ENCODE data around the gene L3MBTL1.
"Not testable (repeated sequence)": the region's sequence is repeated elsewhere in the genome, so short reads cannot be mapped to it uniquely, and the experiment has no call there.

L3MBTL1 gene

DNA sequence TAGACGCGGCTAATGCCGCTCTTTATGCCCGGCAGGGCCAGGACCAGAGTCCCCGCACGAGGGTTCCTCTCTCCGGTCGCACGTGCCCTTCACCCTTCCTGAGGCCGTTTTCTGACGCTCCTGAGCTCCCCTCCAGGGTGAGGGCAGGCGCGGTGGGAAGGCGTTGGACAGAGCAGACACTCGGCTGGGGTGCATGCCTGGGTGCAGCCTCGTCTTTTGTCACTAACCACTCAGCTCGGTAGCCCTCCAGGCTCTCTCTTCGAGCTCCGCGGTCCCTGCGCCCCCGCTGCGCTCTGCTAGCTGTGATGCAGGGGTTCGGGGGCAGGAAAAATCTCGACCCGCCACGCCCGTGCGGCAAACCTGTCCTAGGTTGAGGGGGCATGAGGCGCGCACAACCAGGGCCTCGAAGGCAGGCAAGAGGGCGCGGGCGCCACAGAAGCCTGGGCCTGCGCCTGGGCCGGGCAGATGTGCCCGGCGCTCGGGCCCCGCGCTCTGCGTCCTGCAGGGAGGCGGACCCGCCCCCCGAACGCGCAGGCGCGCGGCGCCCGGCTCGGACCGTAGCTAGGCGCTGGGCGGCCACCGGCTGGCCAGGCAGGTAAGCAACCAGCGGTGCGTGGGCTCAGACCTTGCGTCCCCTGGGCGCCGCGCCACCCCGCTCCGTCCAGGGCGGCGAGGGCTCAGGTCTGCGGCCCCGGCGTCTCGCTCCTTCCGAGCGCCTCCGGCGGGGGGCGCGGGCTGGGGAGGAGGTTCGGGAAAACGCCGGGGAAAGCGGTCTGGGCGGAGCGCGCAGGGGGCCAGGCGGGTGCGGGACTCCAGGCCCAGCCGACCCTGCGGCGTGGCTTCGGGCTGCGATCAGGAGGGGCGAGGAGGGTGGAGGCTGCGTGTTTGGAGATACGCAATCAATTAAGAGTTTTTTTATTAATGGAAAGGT, at the start of gene L3MBTL1:
TSS of gene L3MBTL1 (plus strand) at position 548 of the 931 bp plus-strand sequence. CDS start 5,807 bp downstream, outside the sequence.
- DNase-seq = peak; percentile 33

DNA sequence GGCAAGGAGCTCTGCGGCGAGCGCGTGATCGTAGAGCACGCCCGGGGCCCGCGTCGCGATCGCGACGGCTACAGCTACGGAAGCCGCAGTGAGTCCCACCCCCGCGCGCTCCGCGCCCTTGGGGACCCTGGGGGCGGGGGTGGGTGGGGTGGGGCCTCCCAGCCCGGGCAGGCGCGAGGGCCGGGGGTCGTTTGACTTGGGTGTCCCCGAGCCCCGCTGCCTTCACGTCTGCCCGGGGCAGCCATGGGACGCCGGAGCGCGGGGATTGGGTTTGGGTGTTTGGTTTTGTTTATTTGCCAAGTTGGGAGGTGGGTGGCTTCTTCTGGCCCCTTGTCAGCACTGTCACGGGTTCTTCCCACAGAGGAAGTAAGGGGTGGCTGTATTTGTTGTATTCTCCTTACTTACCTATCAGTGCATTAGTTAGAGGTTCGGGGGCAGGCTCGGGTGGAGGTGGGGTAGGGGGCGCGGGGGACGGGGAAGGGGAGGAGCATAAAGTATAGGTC, 49.0 kb upstream of the L3MBTL1 start:
- no peak for DNase-seq

DNA sequence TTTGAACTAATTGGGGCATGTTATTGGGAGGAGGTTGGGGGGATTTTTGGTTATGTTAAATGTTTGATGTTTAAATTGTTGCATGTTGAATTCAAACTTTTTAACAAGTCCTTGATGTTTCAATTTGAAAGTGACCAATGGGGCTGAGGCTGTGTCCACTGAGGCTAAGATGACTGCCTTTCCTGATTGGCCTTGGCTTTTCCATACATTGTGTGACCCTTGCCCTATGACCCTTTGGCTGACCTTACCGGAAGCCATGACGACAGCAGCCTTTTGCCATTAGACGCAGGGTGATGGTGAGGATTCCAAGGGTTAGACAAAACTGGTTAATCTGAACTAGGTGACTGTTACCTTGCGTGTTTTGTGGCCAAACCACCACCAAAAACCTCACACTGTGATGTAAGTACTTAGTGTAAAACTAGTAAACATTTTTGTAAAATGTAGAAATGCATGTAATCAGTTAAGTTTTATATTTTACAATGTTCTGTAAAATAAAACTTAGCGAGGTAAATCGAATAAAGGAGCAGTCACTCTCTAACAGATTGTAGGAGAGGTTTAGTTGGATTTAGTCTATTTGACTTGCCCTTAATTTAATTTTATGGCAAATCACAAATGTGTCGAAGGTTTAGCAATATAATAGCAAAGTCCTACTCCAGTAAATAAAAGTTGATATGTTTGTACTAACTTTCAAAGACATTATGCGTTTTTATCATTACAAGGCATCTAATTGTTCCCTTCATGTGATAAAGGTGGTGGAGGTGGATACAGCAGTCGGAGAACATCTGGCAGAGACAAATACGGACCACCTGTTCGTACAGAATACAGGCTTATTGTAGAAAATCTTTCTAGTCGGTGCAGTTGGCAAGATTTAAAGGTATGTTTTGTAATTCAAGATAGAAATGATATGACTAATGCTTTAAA, 48.2 kb upstream of the L3MBTL1 start:
- peak; percentile 46 for DNase-seq

DNA sequence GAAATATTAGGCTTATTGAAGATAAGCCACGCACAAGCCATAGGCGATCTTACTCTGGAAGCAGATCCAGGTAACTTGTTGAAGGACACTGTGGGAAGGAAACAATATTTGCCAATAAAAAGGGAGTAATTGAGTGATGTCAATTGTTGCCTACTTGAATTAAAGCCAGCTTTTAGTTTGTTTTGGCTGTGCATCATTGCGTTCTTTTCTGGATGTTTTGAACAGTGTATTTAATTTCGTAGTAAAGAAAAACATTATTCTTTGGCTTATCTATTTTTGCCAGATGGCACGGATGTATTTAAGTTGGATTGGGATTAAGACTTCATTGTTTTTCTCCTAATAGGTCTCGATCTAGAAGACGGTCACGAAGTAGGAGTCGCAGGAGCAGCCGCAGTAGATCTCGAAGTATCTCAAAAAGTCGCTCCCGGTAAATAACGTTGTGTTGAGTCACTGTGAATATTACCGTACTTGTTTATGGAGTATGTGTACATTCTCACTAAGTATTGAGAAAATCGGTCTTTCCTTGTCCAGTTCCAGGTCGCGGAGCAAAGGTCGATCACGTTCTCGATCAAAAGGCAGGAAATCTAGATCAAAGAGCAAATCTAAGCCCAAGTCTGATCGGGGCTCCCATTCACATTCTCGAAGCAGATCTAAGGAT, 47.2 kb upstream of the L3MBTL1 start:
- no peak for DNase-seq

DNA sequence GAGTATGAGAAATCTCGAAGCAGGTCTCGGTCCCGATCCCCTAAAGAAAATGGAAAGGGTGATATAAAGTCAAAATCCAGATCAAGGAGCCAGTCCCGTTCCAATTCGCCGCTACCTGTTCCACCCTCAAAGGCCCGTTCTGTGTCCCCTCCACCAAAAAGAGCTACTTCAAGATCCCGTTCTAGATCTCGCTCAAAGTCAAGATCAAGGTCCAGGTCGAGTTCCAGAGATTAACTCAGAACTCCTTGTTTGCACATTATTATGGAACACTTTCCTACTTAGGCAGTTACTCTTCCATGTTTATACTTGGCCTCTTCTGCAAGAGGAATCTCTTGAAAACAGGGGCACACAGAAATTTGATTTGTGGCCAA, 46.7 kb upstream of the L3MBTL1 start:
- no peak for DNase-seq

DNA sequence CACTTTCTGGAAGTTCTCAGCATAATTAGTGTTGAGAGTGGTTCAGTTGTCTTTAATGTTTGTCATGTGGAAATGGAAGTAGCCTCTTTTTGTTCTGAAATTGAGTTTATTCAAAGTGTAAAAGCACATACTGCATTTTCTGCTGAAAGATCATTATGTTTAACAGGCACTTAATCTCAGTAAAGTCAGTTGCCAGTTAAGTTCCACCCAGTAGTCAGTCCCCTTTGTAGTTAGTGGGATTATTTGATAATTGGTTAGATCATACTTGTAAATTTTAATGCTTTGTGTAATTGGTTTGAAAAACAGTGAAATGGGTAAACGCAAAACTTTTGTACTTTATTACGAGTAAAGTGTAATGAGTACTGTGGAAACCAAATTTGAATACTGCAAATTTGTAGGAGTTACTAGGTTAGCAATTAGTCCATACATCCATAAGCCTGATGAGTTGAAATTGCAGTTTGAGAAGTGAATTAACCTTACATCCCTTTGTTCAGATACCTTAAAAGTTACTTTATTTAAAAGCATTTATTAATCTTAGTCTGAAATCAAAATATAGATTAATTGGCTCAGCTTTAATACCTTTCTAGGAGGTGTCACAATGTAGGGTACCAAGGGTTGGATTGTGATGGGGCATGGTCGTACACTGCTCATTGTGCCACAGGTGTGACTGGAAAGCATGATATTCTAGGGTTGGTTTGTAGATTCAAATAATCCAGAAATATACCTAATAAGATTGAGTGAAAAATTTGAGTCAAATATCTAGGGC, 45.4 kb upstream of the L3MBTL1 start:
- no peak for DNase-seq

DNA sequence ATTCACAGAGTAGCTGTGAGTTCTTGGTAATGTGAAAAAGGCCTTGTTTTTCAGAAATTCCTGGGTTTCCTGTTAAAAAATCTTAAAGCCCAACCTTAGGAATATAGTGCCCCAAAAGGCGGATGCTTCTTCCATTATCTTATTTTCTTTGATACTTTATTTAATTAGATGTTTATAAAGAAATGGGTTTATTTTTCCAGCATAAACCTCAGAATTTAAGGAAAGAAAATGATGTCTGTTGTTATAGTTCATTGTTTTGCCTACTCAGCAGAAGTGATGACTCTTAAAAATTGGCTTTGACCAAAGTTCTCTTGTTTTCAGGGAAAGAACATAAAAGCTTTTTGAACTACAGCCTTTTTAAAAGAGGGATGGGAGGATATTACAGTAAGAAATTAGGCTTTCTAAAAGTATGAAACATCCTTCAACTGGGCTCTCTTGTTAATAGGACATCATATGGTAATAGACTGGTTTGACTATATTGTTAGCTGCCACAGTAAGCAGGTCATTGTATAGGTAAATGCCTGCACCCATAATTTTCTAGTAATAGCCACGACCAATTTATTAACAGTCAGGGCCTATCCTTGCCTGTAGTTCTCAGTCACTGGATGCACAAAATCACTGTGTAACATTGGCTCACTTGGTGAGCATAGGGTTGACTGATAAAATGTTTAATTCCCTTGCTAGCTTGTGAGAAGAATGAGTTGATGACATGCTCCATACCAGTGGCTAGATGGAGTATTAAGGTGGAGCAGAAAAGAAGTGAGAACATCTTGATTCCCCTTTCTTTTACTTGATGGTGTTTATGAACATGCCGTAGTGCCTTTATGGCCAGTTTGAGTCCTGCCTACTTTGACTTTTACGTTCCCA, 44.6 kb upstream of the L3MBTL1 start:
- DNase-seq = no peak

DNA sequence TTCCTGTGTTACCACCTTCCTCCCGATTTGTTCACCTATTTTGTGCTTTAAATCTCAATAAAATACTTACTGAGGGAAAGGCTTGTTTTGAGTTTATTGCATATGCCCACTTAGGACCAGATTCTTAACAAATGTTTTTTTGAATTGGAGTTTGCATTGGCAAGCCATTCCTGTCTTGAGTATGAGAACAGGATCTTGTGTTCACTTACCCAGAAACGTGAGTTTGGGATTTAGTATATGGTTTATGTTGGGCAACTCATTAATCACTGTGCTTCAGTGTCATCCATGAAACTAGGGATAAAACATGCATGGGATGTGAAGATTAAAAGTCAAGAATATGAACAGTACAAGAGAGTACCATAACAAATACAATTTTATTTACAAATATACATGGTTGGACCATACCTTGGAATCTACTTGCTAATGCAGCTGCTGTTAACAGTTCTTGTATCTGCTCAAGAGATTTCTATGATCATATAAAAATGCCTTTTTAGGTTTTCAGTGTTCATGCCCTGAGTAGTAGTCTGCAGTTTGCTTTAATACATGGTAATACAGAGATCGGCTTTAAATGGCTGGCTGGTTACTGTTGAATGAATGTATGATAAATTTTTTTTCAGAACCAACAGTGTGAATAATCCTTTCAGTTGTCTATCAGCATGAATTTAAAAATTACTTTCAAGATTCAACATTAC, 43.8 kb upstream of the L3MBTL1 start:
- DNase-seq = no peak

DNA sequence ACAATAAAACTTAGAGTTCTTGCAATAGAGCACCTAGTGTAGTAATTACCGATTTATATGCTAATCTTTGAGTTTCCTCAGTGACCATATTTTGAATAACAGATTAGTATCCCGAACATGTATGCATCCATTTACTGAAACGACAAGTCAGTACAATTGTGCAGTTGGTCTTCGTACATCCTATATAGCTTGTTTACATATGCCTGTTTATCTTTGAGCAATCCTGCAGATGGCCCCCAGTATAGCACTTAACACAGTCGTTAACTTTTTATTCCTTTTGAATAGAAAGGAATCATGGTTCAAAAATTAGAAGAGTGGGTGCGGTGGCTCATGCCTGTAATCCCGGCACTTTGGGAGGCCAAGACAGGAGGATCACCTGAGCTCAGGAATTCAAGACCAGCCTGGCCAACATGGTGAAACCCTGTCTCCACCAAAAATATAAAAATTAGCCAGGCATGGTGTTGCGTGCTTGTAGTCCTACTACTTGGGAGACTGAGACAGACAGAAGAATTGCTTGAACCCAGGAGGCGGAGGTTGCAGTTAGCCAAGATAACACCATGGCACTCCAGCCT, 43.2 kb upstream of the L3MBTL1 start:
- DNase-seq = no peak

DNA sequence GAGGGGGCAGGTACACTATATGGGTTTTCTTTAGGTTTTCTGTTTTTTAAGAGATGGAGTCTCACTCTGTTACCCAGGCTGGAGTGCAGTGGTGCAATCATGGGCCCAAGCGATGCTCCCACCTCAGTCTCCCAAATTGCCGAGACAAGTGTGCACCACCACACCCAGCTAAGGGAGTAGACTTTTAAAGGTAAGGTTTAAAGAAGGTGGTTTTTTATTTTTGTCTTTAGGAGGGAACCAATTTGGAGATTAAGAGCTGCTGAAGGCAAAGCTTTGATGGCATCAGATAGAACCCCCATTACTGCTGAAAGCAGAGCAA, 41.9 kb upstream of the L3MBTL1 start:
- DNase-seq = no peak

DNA sequence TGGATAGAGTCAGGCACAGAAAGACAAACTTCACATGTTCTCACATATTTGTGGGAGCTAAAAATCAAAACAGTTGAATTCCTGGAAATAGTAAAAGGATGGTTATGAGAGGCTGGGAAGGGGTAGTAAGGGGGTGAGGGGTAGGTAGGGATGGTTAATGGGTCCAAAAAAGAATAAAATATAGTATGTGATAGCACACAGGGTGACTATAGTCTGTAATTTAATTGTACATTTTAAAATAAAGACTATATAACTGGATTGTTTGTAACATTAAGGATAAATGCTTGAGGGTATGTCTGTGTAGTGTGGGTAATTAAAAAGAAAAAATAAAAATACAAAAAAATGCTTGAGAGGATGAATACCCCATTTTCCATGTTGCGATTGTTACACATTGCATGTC, 39.9 kb upstream of the L3MBTL1 start:
- no peak for DNase-seq

DNA sequence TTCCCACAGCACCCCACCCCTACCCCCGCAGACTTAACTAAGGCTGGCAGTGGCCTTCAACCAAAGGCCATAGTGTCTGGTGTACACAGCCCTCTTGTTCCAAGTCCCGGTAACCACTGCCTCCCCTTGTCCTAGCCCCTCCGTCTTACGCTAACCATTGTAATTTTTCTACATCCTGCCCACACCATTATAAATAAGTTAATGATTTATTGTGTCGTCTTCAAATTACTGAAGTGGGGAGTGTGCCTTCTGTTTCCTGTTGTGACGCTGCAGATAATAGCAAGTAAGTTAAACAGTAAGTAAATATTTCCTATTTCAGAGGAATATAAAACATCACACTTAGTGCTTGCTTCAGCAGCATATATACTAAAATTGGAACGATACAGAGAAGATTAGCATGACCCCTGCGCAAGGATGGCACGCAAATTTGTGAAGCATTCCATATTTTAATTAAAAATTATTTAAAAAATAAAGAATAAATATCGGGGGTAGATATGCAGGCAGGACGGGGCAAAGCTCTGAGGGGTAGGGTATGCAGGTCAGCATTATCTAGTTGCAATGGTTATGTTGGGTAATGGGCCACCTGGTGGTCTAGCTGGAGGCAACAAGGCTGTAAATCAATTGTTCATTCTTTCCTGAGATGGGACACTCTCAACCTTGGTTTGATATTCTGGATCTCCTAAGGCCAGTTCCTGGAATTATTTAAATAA, 34.7 kb upstream of the L3MBTL1 start:
- DNase-seq = no peak

DNA sequence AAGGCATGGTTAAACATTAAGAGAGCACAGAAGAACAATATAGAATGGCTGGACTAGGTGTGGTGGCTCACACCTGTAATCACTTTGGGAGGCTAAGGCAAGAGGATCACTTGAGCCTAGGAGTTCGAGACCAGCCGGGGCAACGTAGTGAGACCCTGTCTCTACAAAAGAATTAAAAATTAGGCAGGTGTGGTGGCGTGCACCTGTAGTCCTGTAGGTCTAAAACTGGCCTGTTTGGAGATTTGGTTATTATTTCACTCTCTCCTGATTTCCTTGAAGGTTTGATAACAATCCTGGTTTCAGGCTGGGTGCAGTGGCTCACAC, 34.2 kb upstream of the L3MBTL1 start:
- DNase-seq = no peak

DNA sequence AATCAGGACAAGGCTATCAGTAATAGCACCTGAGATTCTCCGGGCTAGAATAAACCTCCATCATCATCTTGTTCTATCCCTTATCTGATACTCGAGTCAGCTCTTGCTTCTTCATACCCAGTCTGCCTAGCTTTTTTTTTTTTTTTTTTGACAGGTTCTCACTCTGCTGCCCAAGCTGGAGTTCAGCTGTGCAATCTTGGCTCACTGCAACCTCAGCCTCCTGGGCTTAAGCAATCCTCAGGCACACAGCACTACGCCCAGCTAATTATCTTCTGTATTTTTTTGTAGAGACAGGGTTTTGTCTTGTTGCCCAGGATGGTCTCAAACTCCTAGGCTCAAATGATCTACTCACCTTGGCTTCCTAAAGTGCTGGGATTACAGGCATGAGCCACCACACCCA, 30.3 kb upstream of the L3MBTL1 start:
- DNase-seq = no peak

DNA sequence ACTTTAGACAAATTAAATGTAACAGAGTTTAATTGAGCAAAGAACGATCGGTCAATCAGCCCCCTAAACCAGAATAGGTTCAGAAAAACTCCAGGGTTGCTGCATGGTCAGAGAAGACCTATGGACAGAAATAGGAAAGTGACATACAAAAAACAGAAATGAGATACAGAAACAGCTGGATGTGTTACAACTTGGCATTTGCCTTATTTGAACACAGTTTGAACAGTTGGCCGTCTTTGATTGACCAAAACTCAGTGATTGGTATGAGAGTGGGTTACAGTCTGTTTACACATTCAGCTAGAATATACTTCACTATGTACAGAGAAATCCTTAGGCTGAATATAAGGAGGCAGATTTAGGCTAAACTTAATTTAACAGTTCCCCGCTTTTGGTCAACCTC, 29.9 kb upstream of the L3MBTL1 start:
- DNase-seq = no peak

DNA sequence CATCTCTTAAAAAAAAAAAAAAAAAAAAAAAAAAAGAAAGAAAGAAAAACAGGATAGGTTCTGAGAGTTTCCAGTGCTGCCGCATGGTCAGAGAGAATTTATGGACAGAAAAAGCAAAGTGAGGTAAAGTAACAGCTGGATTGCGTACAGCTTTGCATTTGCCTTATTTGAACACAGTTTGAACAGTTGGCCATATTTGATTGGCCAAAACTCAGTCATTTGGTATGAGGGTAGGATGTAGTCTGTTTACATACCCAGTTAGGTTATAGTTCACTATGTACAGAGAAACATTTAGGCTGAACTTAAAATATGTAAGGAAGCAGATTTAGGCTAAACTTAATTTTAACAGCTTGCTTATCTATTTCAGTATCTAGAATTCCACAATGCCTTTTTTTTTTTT, 17.5 kb upstream of the L3MBTL1 start:
- DNase-seq = no peak

DNA sequence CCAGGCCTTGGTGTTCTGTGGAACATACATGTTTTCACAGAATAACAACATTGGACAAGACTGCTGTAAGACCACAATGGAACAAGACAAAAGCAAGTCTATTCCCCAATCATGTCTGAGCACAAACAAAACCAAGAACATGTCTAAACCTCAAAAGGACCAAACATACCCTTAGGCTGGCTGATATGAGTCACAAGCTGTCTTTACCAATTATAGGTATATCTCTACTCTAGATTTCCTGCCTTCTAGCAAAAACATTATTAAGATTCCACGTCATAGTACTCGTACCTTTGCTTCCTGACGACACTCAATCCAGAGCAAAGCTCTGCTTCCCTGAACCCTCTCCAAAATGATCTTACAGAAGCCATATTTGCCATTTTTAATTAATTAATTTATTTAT, 15.4 kb upstream of the L3MBTL1 start:
- peak; percentile 68 for DNase-seq

DNA sequence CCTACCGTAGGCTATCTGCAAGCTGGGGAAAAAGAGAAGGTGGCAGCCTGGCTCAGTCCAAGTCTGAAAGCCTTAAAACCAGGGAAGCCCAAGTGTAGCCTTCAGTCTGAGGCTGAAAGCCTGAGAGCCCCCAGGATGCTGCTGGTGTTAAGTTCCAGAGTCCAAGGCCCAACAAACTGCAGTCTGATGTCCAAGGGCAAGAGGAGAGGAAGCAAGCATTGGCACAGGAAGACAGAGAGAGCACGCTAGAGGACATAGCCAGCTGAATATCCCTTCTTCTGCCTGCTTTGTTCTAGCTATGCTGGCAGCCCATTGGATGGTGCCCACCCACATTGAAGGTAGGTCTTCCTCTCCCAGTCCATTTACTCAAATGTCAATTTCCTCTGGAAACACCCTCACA, 12.1 kb upstream of the L3MBTL1 start:
- DNase-seq = no peak

DNA sequence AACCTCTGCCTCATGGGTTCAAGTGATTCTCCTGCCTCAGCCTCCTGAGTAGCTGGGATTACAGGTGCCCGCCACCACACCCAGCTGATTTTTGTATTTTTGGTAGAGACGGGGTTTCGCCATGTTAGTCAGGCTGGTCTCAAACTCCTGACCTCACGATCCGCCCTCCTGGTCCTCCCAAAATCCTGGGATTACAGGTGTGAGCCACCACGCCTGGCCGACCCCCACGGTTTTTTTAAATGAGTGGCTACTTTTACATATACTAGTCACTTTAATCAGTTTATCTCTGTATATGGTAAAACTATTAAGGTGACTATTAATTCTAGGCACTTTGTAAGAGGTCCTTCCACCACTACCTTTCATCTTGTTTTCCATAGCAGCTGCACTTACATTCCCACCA, 5.5 kb upstream of the L3MBTL1 start:
- not testable (repeated sequence) for DNase-seq

DNA sequence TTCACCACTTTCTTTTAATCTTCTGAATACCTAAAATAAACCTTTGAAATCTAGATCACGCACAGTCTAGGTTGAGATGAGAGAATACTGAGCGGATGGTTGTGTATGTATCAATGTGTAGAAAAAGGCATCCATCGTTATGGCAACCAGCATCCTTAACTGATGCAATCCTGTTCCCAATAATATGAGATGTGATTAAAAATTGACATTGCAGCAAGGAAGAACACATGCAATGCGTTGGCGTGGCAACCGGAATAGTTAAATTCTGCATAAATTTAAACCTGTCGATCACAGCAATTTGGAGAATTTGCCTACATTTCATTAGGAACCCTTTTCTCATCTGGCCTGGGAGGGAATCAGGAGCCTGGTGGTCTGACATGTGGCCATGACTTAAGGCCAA, 1.3 kb upstream of the L3MBTL1 start:
- DNase-seq = no peak
